Adipocyte (in vitro differentiated cells): ENCODE measurements around the gene CPA1.

ENCODE experiments used
- DNase-seq: peaks from one replicate; pipeline ENCODE4 v3.0.0-alpha.2; 2015; ENCODE audit warnings: low read depth
- H3K27me3 ChIP-seq: replicated peaks from 2 replicates; pipeline ENCODE4 v1.7.0; 2013; ENCODE audit warnings: mild to moderate bottlenecking, low read length, moderate library complexity; ENCODE audit not compliant: control insufficient read depth, insufficient read depth
- H3K36me3 ChIP-seq: 2 replicates; pipeline ENCODE4 v1.7.0; 2013; ENCODE audit warnings: low read length, mild to moderate bottlenecking, moderate library complexity; ENCODE audit not compliant: control insufficient read depth, insufficient read depth, severe bottlenecking
- H3K4me1 ChIP-seq: 2 replicates; pipeline ENCODE4 v1.7.0; 2013; ENCODE audit warnings: mild to moderate bottlenecking, low read length, moderate library complexity; ENCODE audit not compliant: control insufficient read depth, insufficient read depth
- H3K4me3 ChIP-seq: 2 replicates; pipeline ENCODE4 v1.7.0; 2013; ENCODE audit warnings: mild to moderate bottlenecking, low read length, moderate library complexity
- H3K9ac ChIP-seq: 2 replicates; pipeline ENCODE4 v1.7.0; 2013; ENCODE audit warnings: mild to moderate bottlenecking, low read length, moderate library complexity
- H3K9me3 ChIP-seq: 2 replicates; pipeline ENCODE4 v1.7.0; 2013; ENCODE audit warnings: mild to moderate bottlenecking, low read length, moderate library complexity; ENCODE audit not compliant: control insufficient read depth

CPA1 gene

DNA sequence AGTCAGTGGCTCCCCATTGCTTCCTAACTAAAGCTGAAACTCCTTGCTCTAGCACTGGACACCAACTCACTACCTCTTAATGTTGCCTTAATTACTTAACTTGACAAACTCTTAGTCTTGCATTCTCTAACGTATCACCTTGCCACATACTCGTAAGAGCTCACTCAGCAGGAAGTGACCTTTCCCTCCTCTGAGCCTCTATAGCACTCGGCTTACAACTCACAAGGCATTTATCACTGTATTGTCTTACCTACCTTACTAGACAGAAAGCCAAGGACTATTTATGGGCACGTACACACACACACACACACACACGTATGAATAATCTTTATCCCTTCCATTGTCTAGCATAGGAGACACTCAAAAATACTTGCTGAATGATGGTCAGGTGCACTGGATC, 39.4 kb downstream of the CPA1 start:
- Histone ChIP-seq H3K4me3 (no peak overlapping the region), H3K27me3 (no peaks in the 10 kb centered on the region), H3K36me3 (no peaks in the 10 kb centered on the region), H3K9ac (no peak overlapping the region), H3K4me1 (peaks cover 28% of the 10 kb centered on the region), H3K9me3 (no peaks in the 10 kb centered on the region)
- DNase-seq = no peak

DNA sequence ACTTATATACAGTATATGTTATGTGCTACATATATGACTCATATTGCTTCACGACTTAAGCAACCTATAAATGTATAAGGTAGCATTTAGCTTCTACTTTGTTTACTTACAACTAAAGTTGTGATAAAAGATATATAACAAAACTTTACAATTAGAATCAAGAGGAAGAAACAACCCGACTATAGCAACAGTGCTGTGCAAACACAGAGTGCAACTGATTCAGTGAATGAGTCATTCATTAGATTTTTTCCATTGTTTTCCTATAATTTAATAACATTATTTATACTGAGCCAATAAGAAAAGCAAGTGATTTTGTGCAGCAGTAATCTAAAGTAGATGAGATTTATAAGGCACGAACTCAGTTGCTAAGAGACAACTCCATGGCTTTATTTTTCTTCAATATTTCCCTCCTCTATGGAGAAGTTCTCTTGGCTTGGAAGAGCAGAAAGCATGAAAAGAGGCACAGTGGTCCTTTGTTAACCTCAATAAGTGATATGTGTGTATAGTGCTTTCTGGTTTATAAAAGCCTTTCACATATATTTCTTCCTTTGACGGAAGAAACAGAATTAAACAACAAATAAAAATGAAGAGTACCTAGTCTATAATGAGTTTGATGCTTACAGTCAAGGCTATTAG, 40.8 kb downstream of the CPA1 start:
- H3K9ac ChIP-seq = peak overlapping the region; percentile 61
- no peaks in the 10 kb centered on the region for H3K27me3 ChIP-seq
- H3K4me1 ChIP-seq = peaks cover 20% of the 10 kb centered on the region
- peak; percentile 19 for DNase-seq
- no peaks in the 10 kb centered on the region for H3K36me3 ChIP-seq
- no peaks in the 10 kb centered on the region for H3K9me3 ChIP-seq
- H3K4me3 ChIP-seq = peak overlapping the region; percentile 23

DNA sequence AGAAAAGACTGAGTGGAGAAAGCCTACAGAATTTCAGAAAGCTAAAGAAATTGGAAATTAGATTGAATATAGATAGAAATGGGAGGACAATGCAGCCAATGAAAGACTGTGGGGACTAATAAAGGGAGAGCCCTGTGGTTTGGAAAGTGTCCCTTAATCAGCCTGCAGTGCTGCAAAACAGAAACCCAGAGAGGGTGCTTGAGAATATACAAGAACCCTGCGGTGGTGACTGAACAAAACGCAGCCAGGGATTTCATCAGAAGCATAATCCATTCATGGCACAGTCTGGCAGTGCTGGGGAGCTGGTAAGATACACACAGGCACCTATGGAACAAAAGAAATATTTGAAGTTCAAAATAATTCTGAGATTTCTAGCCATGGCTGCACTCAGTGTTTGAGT, 41.4 kb downstream of the CPA1 start:
- no peaks in the 10 kb centered on the region for H3K36me3 ChIP-seq
- DNase-seq = peak; percentile 55
- H3K4me1 ChIP-seq = peaks cover 18% of the 10 kb centered on the region
- no peaks in the 10 kb centered on the region for H3K27me3 ChIP-seq
- H3K9me3 ChIP-seq = no peaks in the 10 kb centered on the region
- peak overlapping the region; percentile 23 for H3K4me3 ChIP-seq
- H3K9ac ChIP-seq = peak overlapping the region; percentile 61

DNA sequence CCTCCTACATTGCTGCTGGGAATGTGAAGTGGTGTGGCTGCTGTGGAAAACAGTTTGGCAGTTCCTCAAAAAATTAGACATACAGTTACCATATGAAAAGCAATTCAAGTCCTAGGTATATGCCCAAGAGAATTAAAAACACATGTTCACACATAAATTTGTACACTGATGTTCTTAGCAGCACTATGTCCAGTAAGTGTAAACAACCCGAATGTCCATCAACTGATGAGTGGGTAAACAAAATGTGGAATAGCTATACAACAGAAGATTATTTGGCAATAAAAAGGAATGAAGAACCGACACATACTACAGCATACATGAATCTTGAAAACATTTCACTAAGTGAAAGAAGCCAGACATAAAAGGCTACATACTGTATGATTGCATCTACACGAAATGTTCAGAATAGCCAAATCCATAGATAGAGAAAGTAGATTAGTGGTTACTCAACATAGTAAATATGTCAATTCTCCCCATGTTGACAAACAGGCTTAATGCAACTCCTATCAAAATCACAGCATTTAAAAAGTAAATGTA, 43.3 kb downstream of the CPA1 start:
- H3K4me3 ChIP-seq = no peak overlapping the region
- peaks cover 18% of the 10 kb centered on the region for H3K4me1 ChIP-seq
- no peaks in the 10 kb centered on the region for H3K27me3 ChIP-seq
- no peak overlapping the region for H3K9ac ChIP-seq
- H3K36me3 ChIP-seq = no peaks in the 10 kb centered on the region
- H3K9me3 ChIP-seq = no peaks in the 10 kb centered on the region
- DNase-seq = peak; percentile 12

DNA sequence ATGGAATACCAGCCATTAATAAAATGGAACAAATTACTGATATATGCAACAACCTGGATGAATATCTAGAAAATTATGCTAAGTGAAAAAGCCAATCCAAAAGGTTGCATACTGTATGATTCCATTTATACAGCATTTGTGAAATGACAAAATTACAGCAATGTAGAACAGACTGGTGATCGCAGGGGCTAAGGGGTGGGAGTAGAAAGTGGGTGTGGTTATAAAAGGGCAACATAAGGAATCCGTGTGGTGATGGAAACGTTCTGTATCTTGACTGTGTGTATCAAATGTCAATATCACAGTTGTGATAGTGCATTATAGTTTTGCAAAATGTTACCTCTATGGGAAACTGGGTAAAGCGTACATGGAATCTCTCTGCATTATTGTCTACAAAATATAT, 45.5 kb downstream of the CPA1 start:
- Histone ChIP-seq H3K4me3 (no peak overlapping the region), H3K27me3 (no peaks in the 10 kb centered on the region), H3K36me3 (no peaks in the 10 kb centered on the region)

DNA sequence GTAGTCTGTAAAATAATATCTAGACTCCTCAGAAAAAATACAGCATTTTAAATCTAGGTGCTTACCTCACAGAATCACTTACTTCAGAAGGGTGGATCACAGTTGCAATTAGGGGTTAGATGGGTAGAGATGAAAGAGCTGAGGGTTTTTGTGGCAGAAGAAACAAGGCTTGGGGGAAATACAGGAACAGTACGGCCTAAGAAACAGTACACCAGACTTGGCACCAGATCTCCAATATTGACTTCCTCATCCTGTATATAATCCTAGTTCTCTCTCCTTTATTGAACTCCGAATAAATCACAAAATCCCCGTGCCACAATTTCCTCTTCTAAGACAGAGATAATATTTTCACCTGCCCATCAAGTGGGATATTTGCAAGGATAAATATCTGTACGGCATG, 46.3 kb downstream of the CPA1 start:
- H3K9me3 ChIP-seq = no peaks in the 10 kb centered on the region
- no peaks in the 10 kb centered on the region for H3K36me3 ChIP-seq
- H3K27me3 ChIP-seq = no peaks in the 10 kb centered on the region
- H3K9ac ChIP-seq = no peak overlapping the region
- no peak overlapping the region for H3K4me3 ChIP-seq
- peaks cover 29% of the 10 kb centered on the region for H3K4me1 ChIP-seq
- DNase-seq = no peak

More for the DNA sequence above, 45.5 kb downstream of the CPA1 start:
- DNase-seq = no peak
- Histone ChIP-seq H3K4me1 (peaks cover 30% of the 10 kb centered on the region), H3K9ac (no peak overlapping the region), H3K9me3 (no peaks in the 10 kb centered on the region)

DNA sequence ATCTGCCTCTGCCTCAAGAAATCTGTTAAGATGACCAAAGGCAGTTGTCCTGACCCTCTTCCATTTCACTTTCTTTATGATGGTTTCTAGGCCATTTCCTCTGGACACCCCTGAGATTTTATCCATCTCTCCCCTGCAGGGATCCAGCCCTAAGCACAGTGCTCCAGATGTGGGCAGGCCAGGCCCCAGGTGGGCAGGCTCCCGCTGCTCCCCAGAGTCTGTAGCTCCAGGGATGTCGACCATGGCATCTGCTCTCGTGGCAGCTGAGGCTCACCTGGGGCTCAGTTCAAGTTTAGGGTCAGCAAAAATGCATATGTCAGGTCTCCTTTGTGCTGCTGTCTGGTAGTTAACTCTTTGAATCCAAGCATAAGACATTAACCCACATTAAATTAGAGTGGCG, 48.7 kb downstream of the CPA1 start:
- Histone ChIP-seq H3K36me3 (no peaks in the 10 kb centered on the region), H3K9me3 (no peaks in the 10 kb centered on the region), H3K27me3 (no peaks in the 10 kb centered on the region), H3K4me3 (no peak overlapping the region), H3K9ac (no peak overlapping the region), H3K4me1 (peaks cover 32% of the 10 kb centered on the region)
- DNase-seq = no peak

DNA sequence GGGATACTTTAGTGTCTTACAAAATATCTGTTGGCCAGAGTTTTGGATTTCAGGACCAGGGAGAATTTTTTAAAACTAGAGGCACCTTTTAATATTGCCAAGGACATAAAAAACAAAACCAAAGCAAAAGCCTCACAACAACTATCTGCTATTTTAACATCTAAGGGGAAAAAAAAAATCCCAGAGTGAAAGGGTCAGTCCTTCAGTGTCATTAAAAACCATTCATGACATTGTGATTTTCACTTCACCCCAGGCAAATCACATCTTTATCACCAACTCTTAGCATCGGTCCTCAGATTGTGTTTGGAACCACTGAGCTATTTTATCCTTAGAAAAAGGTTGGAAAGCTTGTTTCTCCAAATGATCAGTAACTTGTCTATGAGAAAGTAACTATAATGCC, 49.8 kb downstream of the CPA1 start:
- no peaks in the 10 kb centered on the region for H3K9me3 ChIP-seq
- peaks cover 32% of the 10 kb centered on the region for H3K4me1 ChIP-seq
- DNase-seq = peak; percentile 24
- no peaks in the 10 kb centered on the region for H3K27me3 ChIP-seq
- H3K4me3 ChIP-seq = peak overlapping the region; percentile 72
- H3K9ac ChIP-seq = peak overlapping the region; percentile 68
- H3K36me3 ChIP-seq = no peaks in the 10 kb centered on the region

DNA sequence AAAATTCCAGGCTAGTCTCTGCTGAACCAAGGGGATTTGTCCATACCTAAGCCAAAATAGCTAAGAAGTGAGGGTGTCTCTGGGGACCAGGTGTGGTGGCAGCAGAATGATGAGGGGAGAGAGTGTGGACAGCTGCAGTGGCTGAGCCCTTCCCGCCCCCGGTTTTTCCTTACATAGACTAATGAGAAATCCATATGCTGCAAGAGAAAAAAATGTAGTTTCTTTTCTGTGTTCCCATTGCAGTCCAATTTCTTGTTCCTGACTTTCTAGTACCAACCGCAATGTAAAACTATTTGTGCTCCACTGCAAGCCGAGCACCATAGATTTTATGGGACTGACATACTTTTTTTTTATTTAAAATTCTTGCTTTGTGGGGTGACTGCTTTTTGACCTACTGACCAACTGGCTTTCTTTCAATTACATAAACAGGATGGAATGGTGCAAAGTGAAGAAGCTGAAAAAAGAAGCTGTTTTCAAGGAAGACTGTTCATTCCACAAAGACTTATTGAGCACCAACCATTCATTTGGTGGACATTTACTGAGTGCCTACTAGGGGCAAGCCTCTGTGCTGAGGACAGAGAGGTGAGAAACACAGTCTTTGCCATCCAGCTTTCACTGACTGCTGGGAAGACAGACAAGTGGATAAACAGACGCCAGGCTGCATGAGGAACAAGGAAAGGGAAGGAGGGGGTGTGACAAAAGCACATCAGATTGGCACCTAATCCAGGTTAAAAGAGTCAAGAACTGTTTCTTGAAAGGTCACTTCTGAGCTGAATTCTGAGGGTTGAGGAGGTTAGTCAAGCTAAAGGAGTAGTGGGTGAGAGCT, 50.8 kb downstream of the CPA1 start:
- peak overlapping the region; percentile 72 for H3K4me3 ChIP-seq
- DNase-seq = peak; percentile 79
- no peaks in the 10 kb centered on the region for H3K9me3 ChIP-seq
- no peaks in the 10 kb centered on the region for H3K27me3 ChIP-seq
- peaks cover 32% of the 10 kb centered on the region for H3K4me1 ChIP-seq
- H3K9ac ChIP-seq = peak overlapping the region; percentile 68
- no peaks in the 10 kb centered on the region for H3K36me3 ChIP-seq

DNA sequence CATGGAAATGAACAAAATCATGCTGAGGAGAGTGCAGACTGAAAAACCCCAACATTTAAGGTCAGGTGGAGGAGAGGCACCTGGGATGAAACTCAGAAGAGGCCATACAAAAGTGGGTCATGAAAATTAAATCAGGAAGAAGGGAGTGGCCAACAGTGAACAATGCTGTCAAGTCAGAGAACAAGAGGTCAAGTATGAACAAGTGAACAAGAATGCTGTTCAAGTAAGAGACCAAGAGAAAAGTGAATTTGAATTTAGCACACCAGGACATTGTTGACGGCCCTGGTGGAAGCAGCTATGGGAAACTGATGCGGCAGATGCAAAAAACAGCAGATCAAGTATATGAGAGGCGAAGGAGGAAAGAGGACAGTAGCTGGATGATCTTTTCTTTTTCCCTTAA, 52.6 kb downstream of the CPA1 start:
- Histone ChIP-seq H3K4me1 (peaks cover 32% of the 10 kb centered on the region), H3K9ac (no peak overlapping the region), H3K36me3 (no peaks in the 10 kb centered on the region), H3K9me3 (no peaks in the 10 kb centered on the region), H3K4me3 (no peak overlapping the region), H3K27me3 (no peaks in the 10 kb centered on the region)
- peak; percentile 44 for DNase-seq

DNA sequence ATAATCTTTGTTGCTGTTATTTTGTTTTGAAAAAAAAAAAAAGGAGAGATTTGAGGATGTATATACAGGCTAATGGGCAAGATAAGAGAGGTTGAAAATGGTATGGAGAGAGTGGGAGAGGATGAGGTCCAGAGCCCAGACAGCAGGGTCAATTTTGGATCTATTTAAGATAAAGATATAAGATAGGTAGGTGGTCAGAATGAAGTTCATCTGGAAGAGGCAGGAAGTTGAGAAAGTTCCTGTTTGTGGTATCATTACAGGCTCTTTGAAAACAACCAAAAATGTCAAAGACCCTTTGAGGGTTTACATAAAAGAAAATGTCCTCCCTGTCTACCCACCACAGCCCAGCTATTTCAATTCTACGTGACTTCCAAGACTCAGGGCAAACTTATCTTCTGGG, 53.0 kb downstream of the CPA1 start:
- no peaks in the 10 kb centered on the region for H3K9me3 ChIP-seq
- H3K4me1 ChIP-seq = peaks cover 32% of the 10 kb centered on the region
- H3K27me3 ChIP-seq = no peaks in the 10 kb centered on the region
- no peak for DNase-seq
- H3K4me3 ChIP-seq = no peak overlapping the region
- H3K9ac ChIP-seq = no peak overlapping the region
- no peaks in the 10 kb centered on the region for H3K36me3 ChIP-seq
